Activated CD4-positive, alpha-beta T cell treated with anti-CD3 and anti-CD28 coated beads, Interleukin-2, amount 10 ng/mL, durations not matched to agents 7 days and 5 days (primary cell): ENCODE measurements around the gene TBC1D8. TPM values are rescaled to one million over a fixed set of nuclear protein-coding genes. Genes with fewer than 3 reads are reported as not detected.
A peak's percentile ranks its signal among the peaks of the same experiment; 100 is the strongest.

Experiments used
- CTCF ChIA-PET: fragments of 350-600 bp; sonication (Branson Sonifier 250); formaldehyde crosslinking; loops from one replicate; lab custom pipeline; 2021; ENCODE audit warnings: antibody characterized with exemption; lab: Charles Lee
- POLR2A ChIA-PET: fragments of 350-600 bp; sonication (Branson Sonifier 250); formaldehyde crosslinking; loops from one replicate; lab custom pipeline; 2021; ENCODE audit warnings: antibody characterized with exemption; lab: Charles Lee
- DNase-seq: peaks from one replicate; pipeline ENCODE4 v3.0.0-alpha.2; 2020
- H3K27ac Mint-ChIP-seq: one replicate; pipeline ENCODE4 v1.8.0; 2021; ENCODE audit warnings: mild to moderate bottlenecking, moderate library complexity, mixed read lengths
- H3K27me3 Mint-ChIP-seq: one replicate; pipeline ENCODE4 v1.8.0; 2021; ENCODE audit warnings: mixed read lengths
- H3K36me3 Mint-ChIP-seq: one replicate; pipeline ENCODE4 v1.8.0; 2021; ENCODE audit warnings: low read depth, mixed read lengths
- H3K4me1 Mint-ChIP-seq: one replicate; pipeline ENCODE4 v1.8.0; 2021; ENCODE audit warnings: mixed read lengths
- H3K4me3 Mint-ChIP-seq: one replicate; pipeline ENCODE4 v1.8.0; 2021; ENCODE audit warnings: mild to moderate bottlenecking, moderate library complexity, mixed read lengths
- H3K9me3 Mint-ChIP-seq: one replicate; pipeline ENCODE4 v1.8.0; 2021; ENCODE audit warnings: mixed read lengths
- total RNA-seq, 2 experiments: library from RNA; stranded (reverse); gene quantifications; one replicate each; pipeline ENCODE4 v1.2.3, GENCODE V29; 2021

Gene TBC1D8
- total RNA-seq, 2 experiments from 2014 or later: 0.50 to 0.65 TPM

DNA sequence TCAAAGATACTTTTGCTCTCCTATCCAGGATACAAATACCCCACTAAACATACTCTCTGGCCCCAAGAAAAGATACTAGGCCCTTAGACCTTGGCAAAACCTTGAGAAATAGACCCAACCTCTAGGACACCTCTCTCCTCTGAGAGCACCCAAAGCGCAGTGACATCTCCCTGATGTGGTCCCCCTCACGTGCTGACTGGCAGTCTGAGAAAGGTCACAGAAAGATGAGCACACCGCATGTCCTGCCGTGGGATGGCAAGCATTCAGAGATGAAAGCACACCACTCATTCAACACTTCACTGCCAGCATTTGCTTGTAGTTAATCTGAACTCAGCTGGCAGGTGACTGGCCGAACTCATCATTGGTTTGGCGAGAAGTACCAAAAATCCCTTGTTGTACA is 6.1 kb upstream of the TBC1D8 start:
- no peaks in the 10 kb centered on the region for H3K36me3 Mint-ChIP-seq
- no peak for DNase-seq
- H3K27ac Mint-ChIP-seq: no peak overlapping the region
- ChIA-PET POLR2A (no interaction called here), CTCF (no interaction called here)
- no peak overlapping the region for H3K4me3 Mint-ChIP-seq
- H3K4me1 Mint-ChIP-seq: peaks cover 5% of the 10 kb centered on the region
- H3K9me3 Mint-ChIP-seq: no peaks in the 10 kb centered on the region
- H3K27me3 Mint-ChIP-seq: peaks cover 26% of the 10 kb centered on the region

- Mint-ChIP-seq H3K4me3 (no peak overlapping the region), H3K27me3 (peaks cover 50% of the 10 kb centered on the region)
Measured at GRCh38 chr2:101153787-101154186, 2.6 kb upstream of the TBC1D8 start.

DNA sequence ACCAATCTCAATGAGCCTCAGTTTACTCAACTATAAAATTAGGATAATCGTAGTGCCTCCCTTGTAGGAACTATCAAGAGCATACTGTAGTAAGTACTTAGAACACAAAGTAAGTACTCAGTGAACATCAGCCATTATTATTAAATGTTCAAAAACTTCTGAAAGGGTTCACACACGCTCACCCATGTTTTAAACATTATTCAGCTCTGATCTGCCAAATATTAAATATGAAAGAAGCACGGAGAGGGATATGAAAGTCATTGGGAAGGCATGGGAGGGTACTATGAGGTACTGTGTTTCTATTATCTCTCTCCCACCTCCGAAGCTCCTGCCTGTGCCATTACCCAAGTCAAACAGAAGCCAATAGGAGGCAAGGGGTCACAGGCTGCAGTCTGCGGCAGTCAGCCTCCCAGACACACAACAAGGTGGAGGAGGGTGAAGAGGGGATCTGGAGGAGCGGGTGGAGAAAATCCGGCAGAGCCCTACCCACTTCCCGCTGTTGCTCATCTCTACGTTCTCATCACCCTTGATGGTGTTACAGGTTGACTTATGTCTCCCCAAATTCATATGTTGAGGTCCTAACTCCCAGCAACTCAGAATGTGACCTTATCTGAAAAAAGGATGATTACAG is 2.0 kb upstream of the TBC1D8 start:
- no peak for DNase-seq
- POLR2A ChIA-PET: no interaction called here
- Mint-ChIP-seq H3K9me3 (no peaks in the 10 kb centered on the region), H3K27me3 (peaks cover 56% of the 10 kb centered on the region), H3K4me3 (no peak overlapping the region), H3K36me3 (no peaks in the 10 kb centered on the region), H3K4me1 (peaks cover 15% of the 10 kb centered on the region), H3K27ac (no peak overlapping the region)
- CTCF ChIA-PET: interaction anchor here (1.4 kb wide), 1 partner anchor 52 kb away, joined by 3 read pairs; no protein-coding TSS in a partner anchor

More at GRCh38 chr2:101153787-101154186, 2.6 kb upstream of the TBC1D8 start:
- H3K4me1 Mint-ChIP-seq: peaks cover 15% of the 10 kb centered on the region
- POLR2A ChIA-PET: no interaction called here
- H3K9me3 Mint-ChIP-seq: no peaks in the 10 kb centered on the region
- no peak overlapping the region for H3K27ac Mint-ChIP-seq
- CTCF ChIA-PET: interaction anchor here (1.4 kb wide), 1 partner anchor 51 kb away, joined by 3 read pairs; no protein-coding TSS in a partner anchor
- H3K36me3 Mint-ChIP-seq: no peaks in the 10 kb centered on the region
- no peak for DNase-seq

GRCh38 chr2:101152272-101153076 is 1.3 kb upstream of the TBC1D8 start:
- POLR2A ChIA-PET: no interaction called here
- no peak overlapping the region for H3K27ac Mint-ChIP-seq
- no peaks in the 10 kb centered on the region for H3K9me3 Mint-ChIP-seq
- CTCF ChIA-PET: interaction anchor here (1.4 kb wide), 1 partner anchor 53 kb away, joined by 3 read pairs; no protein-coding TSS in a partner anchor
- no peaks in the 10 kb centered on the region for H3K36me3 Mint-ChIP-seq
- peaks cover 62% of the 10 kb centered on the region for H3K27me3 Mint-ChIP-seq
- peak; percentile 16 for DNase-seq
- peaks cover 15% of the 10 kb centered on the region for H3K4me1 Mint-ChIP-seq
- peak overlapping the region; percentile 72 for H3K4me3 Mint-ChIP-seq

GRCh38 chr2:101151859-101152271 is 683 bp upstream of the TBC1D8 start:
- DNase-seq: no peak
- Mint-ChIP-seq H3K4me3 (peak overlapping the region; percentile 72), H3K9me3 (no peaks in the 10 kb centered on the region), H3K36me3 (no peaks in the 10 kb centered on the region), H3K27ac (peak overlapping the region; percentile 50), H3K4me1 (peaks cover 15% of the 10 kb centered on the region), H3K27me3 (peaks cover 67% of the 10 kb centered on the region)
- CTCF ChIA-PET: no interaction called here
- POLR2A ChIA-PET: no interaction called here

- Mint-ChIP-seq H3K27ac (no peak overlapping the region), H3K27me3 (peaks cover 74% of the 10 kb centered on the region), H3K36me3 (no peaks in the 10 kb centered on the region), H3K9me3 (no peaks in the 10 kb centered on the region), H3K4me1 (peaks cover 15% of the 10 kb centered on the region), H3K4me3 (peak overlapping the region; percentile 59)
- ChIA-PET CTCF (interaction anchor here (0.9 to 1.7 kb wide), 7 partner anchors 10 to 138 kb away, joined by 3 to 7 read pairs (median 3); partner anchors contain the start of gene CNOT11), POLR2A (no interaction called here)
- DNase-seq: no peak
Measured at GRCh38 chr2:101150306-101151145, 656 bp downstream of the TBC1D8 start.

- ChIA-PET CTCF (interaction anchor here (1.0 to 1.7 kb wide), 5 partner anchors 9 to 137 kb away, joined by 3 to 7 read pairs (median 5); partner anchors contain the start of gene CNOT11), POLR2A (no interaction called here)
- Mint-ChIP-seq H3K9me3 (no peaks in the 10 kb centered on the region), H3K27me3 (peaks cover 72% of the 10 kb centered on the region), H3K36me3 (no peaks in the 10 kb centered on the region), H3K4me3 (peak overlapping the region; percentile 59), H3K4me1 (peaks cover 15% of the 10 kb centered on the region), H3K27ac (no peak overlapping the region)
- DNase-seq: no peak
Measured at GRCh38 chr2:101149241-101150192, 1.7 kb downstream of the TBC1D8 start.

GRCh38 chr2:101148777-101149176 is 2.4 kb downstream of the TBC1D8 start:
- ChIA-PET CTCF (no interaction called here), POLR2A (no interaction called here)
- Mint-ChIP-seq H3K4me1 (peaks cover 15% of the 10 kb centered on the region), H3K9me3 (no peaks in the 10 kb centered on the region), H3K4me3 (no peak overlapping the region), H3K36me3 (no peaks in the 10 kb centered on the region), H3K27ac (no peak overlapping the region), H3K27me3 (peaks cover 65% of the 10 kb centered on the region)
- DNase-seq: no peak

DNA sequence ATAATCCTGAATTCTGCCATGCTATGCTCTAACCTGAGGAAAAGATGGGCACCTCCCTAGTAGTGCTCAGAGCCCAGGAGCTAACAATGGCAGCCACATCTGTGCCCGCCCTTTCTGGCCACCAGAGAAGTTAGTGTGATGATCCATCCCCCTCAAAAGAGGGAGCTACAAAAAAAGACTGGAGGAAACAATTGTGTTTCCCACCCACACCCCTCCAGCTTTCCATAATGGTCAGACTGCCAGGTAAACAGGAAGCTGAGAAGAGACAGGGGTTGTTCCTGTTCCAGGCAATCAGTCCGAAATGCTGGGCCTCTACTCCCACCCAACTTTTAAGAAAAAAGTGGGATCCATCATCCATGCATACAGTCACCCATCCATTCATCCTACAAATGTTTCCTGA is 3.2 kb downstream of the TBC1D8 start:
- H3K9me3 Mint-ChIP-seq: no peaks in the 10 kb centered on the region
- CTCF ChIA-PET: interaction anchor here (0.7 kb wide), 1 partner anchor 100 kb away, joined by 3 read pairs; no protein-coding TSS in a partner anchor
- no peaks in the 10 kb centered on the region for H3K36me3 Mint-ChIP-seq
- POLR2A ChIA-PET: no interaction called here
- H3K27ac Mint-ChIP-seq: no peak overlapping the region
- DNase-seq: no peak
- H3K4me1 Mint-ChIP-seq: peaks cover 15% of the 10 kb centered on the region
- peaks cover 57% of the 10 kb centered on the region for H3K27me3 Mint-ChIP-seq
- H3K4me3 Mint-ChIP-seq: no peak overlapping the region

- ChIA-PET CTCF (no interaction called here), POLR2A (no interaction called here)
- Mint-ChIP-seq H3K4me3 (no peak overlapping the region), H3K27me3 (peaks cover 51% of the 10 kb centered on the region), H3K9me3 (no peaks in the 10 kb centered on the region), H3K36me3 (no peaks in the 10 kb centered on the region), H3K4me1 (peaks cover 8% of the 10 kb centered on the region), H3K27ac (no peak overlapping the region)
- no peak for DNase-seq
Measured at GRCh38 chr2:101147062-101147461, 4.1 kb downstream of the TBC1D8 start.

DNA sequence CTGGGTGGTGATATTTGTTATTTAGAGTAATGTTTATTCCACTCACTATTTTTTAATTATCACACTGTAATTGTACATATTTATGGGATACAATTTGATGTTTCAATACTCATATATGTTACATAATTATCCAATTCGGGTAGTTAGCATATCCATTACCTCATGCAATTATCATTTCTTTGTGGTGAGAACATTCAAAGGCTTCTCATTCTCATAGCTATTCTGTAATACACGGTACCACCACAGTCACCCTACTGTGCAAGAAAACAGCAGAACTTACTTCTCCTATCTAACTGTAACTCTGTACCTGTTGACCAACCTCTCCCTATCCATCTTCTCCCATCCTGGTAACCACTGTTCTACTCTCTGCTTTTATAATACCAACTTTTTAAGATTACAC is 4.6 kb downstream of the TBC1D8 start:
- ChIA-PET POLR2A (no interaction called here), CTCF (no interaction called here)
- H3K27ac Mint-ChIP-seq: no peak overlapping the region
- no peak overlapping the region for H3K4me3 Mint-ChIP-seq
- peaks cover 48% of the 10 kb centered on the region for H3K27me3 Mint-ChIP-seq
- no peaks in the 10 kb centered on the region for H3K9me3 Mint-ChIP-seq
- no peaks in the 10 kb centered on the region for H3K36me3 Mint-ChIP-seq
- peaks cover 3% of the 10 kb centered on the region for H3K4me1 Mint-ChIP-seq
- DNase-seq: no peak

- ChIA-PET CTCF (no interaction called here), POLR2A (no interaction called here)
- H3K4me3 Mint-ChIP-seq: no peak overlapping the region
- H3K36me3 Mint-ChIP-seq: no peaks in the 10 kb centered on the region
- peaks cover 50% of the 10 kb centered on the region for H3K27me3 Mint-ChIP-seq
- DNase-seq: no peak
- H3K4me1 Mint-ChIP-seq: peaks cover 3% of the 10 kb centered on the region
- no peaks in the 10 kb centered on the region for H3K9me3 Mint-ChIP-seq
- no peak overlapping the region for H3K27ac Mint-ChIP-seq
Measured at GRCh38 chr2:101145406-101145805, 5.8 kb downstream of the TBC1D8 start.
